ENCODE measurements around the gene MRPL55. TPM values are rescaled to one million over a fixed set of nuclear protein-coding genes. Genes with fewer than 3 reads are reported as not detected.

Gene MRPL55
- total and polyA plus RNA-seq, 2 of the 13 experiments (the other 11 are each of a cell fraction or from before 2014, with no cell fraction given): 58.6 to 92.9 TPM

DNA sequence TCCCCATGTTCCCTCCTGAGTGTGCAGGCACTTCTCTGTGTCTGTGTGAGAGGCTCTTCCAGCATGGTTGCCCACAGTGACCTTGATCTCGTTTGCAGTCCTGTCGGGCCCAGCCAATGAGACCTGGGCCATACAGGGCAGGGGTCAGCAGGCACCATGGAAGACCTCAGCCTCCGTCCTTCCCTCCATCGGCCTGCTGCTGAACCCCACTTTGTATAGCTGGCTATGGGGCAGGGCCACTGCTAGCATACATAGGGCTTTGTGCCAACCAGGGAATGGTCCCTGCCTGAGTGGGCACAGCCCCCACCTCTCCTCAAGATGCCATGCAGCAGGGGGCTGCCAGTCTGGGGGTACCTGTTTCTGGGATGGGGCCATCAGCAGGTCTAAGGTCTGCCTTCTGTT is 9.8 kb downstream of the MRPL55 start (continued):
- TF ChIP-seq GLI4 (CRISPR knock-in tag; IDR thresholded peaks at IDR 0.05; ENCODE audit: borderline replicate concordance) (no peak), ZNF292 (CRISPR knock-in tag; IDR thresholded peaks at IDR 0.05; ENCODE audit: borderline replicate concordance, low read depth) (no peak), FOXO1 (CRISPR knock-in tag; IDR thresholded peaks at IDR 0.05) (no peak), HNRNPL (IDR thresholded peaks at IDR 0.05; ENCODE audit: low read depth, low read length) (0 out of 2 replicates have a peak, but pooled peaks have one; percentile 50), AGO2 (optimal IDR thresholded peaks at IDR 0.05; ENCODE audit: low read depth, low read length) (peak; percentile 92), DZIP1 (CRISPR knock-in tag; IDR thresholded peaks at IDR 0.05) (0 out of 2 replicates have a peak, but pooled peaks have one; percentile 54), ZNF274 (CRISPR knock-in tag; IDR thresholded peaks at IDR 0.05) (no peak), KDM5B (CRISPR knock-in tag; IDR thresholded peaks at IDR 0.05; ENCODE audit: borderline replicate concordance) (peak; percentile 55; the same call in 1 of the 2 replicates), ZEB1 (IDR thresholded peaks at IDR 0.05; ENCODE audit: insufficient replicate concordance, low read depth) (no peak), ZNF205 (CRISPR knock-in tag; IDR thresholded peaks at IDR 0.05) (no peak), POLR2AphosphoS5 (IDR thresholded peaks at IDR 0.05; ENCODE audit: low read depth, low read length) (peak; percentile 8; the same call in 1 of the 2 replicates), ZIK1 (CRISPR knock-in tag; IDR thresholded peaks at IDR 0.05; ENCODE audit: borderline replicate concordance, low read depth) (no peak), NCOA1 (CRISPR knock-in tag; IDR thresholded peaks at IDR 0.05) (no peak), ZNF143 (CRISPR knock-in tag; IDR thresholded peaks at IDR 0.05) (no peak), RBM22 (optimal IDR thresholded peaks at IDR 0.05; ENCODE audit: low read length) (peak; percentile 58), RAD51 (IDR thresholded peaks at IDR 0.05; ENCODE audit: borderline replicate concordance) (no peak), RARA (CRISPR knock-in tag; IDR thresholded peaks at IDR 0.05) (no peak), ZNF124 (CRISPR knock-in tag; IDR thresholded peaks at IDR 0.05) (no peak), POLR2AphosphoS2 (IDR thresholded peaks at IDR 0.05; ENCODE audit: low read depth, low read length) (peak; percentile 54; the same call in 1 of the 2 replicates), ZNF768 (CRISPR knock-in tag; IDR thresholded peaks at IDR 0.05) (no peak), STAT5B (CRISPR knock-in tag; IDR thresholded peaks at IDR 0.05) (no peak), SMAD9 (CRISPR knock-in tag; IDR thresholded peaks at IDR 0.05) (no peak), ZNF724P (CRISPR knock-in tag; IDR thresholded peaks at IDR 0.05; ENCODE audit: borderline replicate concordance) (no peak), NFRKB (IDR thresholded peaks at IDR 0.05) (no peak)
- TF ChIP-seq, protein P1, sequence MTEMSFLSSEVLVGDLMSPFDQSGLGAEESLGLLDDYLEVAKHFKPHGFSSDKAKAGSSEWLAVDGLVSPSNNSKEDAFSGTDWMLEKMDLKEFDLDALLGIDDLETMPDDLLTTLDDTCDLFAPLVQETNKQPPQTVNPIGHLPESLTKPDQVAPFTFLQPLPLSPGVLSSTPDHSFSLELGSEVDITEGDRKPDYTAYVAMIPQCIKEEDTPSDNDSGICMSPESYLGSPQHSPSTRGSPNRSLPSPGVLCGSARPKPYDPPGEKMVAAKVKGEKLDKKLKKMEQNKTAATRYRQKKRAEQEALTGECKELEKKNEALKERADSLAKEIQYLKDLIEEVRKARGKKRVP (CRISPR knock-in tag; IDR thresholded peaks at IDR 0.05): no peak
- TF ChIP-seq, protein P2, sequence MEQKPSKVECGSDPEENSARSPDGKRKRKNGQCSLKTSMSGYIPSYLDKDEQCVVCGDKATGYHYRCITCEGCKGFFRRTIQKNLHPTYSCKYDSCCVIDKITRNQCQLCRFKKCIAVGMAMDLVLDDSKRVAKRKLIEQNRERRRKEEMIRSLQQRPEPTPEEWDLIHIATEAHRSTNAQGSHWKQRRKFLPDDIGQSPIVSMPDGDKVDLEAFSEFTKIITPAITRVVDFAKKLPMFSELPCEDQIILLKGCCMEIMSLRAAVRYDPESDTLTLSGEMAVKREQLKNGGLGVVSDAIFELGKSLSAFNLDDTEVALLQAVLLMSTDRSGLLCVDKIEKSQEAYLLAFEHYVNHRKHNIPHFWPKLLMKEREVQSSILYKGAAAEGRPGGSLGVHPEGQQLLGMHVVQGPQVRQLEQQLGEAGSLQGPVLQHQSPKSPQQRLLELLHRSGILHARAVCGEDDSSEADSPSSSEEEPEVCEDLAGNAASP (CRISPR knock-in tag; IDR thresholded peaks at IDR 0.05; ENCODE audit: borderline replicate concordance): no peak
- TF ChIP-seq, protein P3, sequence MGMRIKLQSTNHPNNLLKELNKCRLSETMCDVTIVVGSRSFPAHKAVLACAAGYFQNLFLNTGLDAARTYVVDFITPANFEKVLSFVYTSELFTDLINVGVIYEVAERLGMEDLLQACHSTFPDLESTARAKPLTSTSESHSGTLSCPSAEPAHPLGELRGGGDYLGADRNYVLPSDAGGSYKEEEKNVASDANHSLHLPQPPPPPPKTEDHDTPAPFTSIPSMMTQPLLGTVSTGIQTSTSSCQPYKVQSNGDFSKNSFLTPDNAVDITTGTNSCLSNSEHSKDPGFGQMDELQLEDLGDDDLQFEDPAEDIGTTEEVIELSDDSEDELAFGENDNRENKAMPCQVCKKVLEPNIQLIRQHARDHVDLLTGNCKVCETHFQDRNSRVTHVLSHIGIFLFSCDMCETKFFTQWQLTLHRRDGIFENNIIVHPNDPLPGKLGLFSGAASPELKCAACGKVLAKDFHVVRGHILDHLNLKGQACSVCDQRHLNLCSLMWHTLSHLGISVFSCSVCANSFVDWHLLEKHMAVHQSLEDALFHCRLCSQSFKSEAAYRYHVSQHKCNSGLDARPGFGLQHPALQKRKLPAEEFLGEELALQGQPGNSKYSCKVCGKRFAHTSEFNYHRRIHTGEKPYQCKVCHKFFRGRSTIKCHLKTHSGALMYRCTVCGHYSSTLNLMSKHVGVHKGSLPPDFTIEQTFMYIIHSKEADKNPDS (CRISPR knock-in tag; IDR thresholded peaks at IDR 0.05): no peak

Data from HepG2 (cell line).